CD14-positive monocyte (primary cell): ENCODE results near the gene AMY2B. TPM values are rescaled to one million over a fixed set of nuclear protein-coding genes. Genes with fewer than 3 reads are reported as not detected.
"Not testable (repeated sequence)": the region's sequence is repeated elsewhere in the genome, so short reads cannot be mapped to it uniquely, and the experiment has no call there.

Source experiments
- DNase-seq, 3 donors: peaks; one replicate each; pipeline ENCODE4 v3.0.0-alpha.2; 2011 to 2022
- H2AFZ ChIP-seq: 2 replicates; pipeline ENCODE4 v1.6.0; 2012; ENCODE audit warnings: mild to moderate bottlenecking, low read depth, low read length, inconsistent platforms; ENCODE audit not compliant: insufficient read depth, poor library complexity, severe bottlenecking
- H3K27ac ChIP-seq, 2 donors: 1 replicate in 1 of 2; 2 replicates in 1 of 2; pipeline ENCODE4 v1.5.1; 2012 to 2013; ENCODE audit warnings: low read length in 2 of 2, control low read depth in 1 of 2, inconsistent platforms in 1 of 2, low read depth in 1 of 2, mild to moderate bottlenecking in 1 of 2
- H3K27me3 ChIP-seq, 2 donors: one replicate each; pipeline versions ENCODE4 v1.6.0 to v1.6.1; 2011 to 2013; ENCODE audit warnings: low read length in 2 of 2; ENCODE audit not compliant: control insufficient read depth in 2 of 2, insufficient read depth in 2 of 2
- H3K36me3 ChIP-seq, 2 donors: replicated peaks in 1 of 2; 1 replicate in 1 of 2; 2 replicates in 1 of 2; pipeline versions ENCODE4 v1.5.1 to v1.6.1; 2012 to 2013; ENCODE audit warnings: low read length in 2 of 2, control low read depth in 1 of 2, inconsistent platforms in 1 of 2, mild to moderate bottlenecking in 1 of 2; ENCODE audit not compliant: insufficient read depth in 2 of 2, control insufficient read depth in 1 of 2
- H3K4me1 ChIP-seq, 2 donors: 1 replicate in 1 of 2; 2 replicates in 1 of 2; pipeline versions ENCODE4 v1.5.1 to v1.6.1; 2012 to 2013; ENCODE audit warnings: low read length in 2 of 2, control low read depth in 1 of 2, inconsistent platforms in 1 of 2, mild to moderate bottlenecking in 1 of 2, moderate library complexity in 1 of 2; ENCODE audit not compliant: insufficient read depth in 2 of 2, control insufficient read depth in 1 of 2
- H3K4me2 ChIP-seq: replicated peaks from 2 replicates; pipeline ENCODE3; 2012; ENCODE audit warnings: low read length, moderate library complexity, mild to moderate bottlenecking; ENCODE audit not compliant: poor library complexity, severe bottlenecking; ENCODE audit errors: extremely low read depth
- H3K4me3 ChIP-seq, 3 experiments: fragments of 200-600 bp in 1 of 3; sonication (generic) in 1 of 3; replicated peaks in 1 of 3; 1 replicate in 2 of 3; 2 replicates in 1 of 3; pipeline ENCODE4 v1.5.1; 2011 to 2013; ENCODE audit warnings: low read length in 3 of 3, mild to moderate bottlenecking in 3 of 3, control low read depth in 2 of 3, low read depth in 2 of 3, inconsistent platforms in 1 of 3, moderate library complexity in 1 of 3
- H3K79me2 ChIP-seq: 2 replicates; pipeline ENCODE4 v1.6.0; 2012; ENCODE audit warnings: mild to moderate bottlenecking, control low read depth, inconsistent platforms, low read length, moderate library complexity; ENCODE audit not compliant: insufficient read depth
- H3K9ac ChIP-seq: 2 replicates; pipeline ENCODE4 v1.6.0; 2017; ENCODE audit warnings: low read length, mild to moderate bottlenecking; ENCODE audit not compliant: insufficient read depth, poor library complexity, severe bottlenecking
- H3K9me3 ChIP-seq, 2 donors: replicated peaks in 1 of 2; 1 replicate in 1 of 2; 2 replicates in 1 of 2; pipeline versions ENCODE4 v1.5.1 to v1.6.1; 2012 to 2013; ENCODE audit warnings: low read length in 2 of 2, control low read depth in 1 of 2; ENCODE audit not compliant: control insufficient read depth in 1 of 2, insufficient read depth in 1 of 2
- H4K20me1 ChIP-seq: 2 replicates; pipeline ENCODE4 v1.6.0; 2012; ENCODE audit warnings: mild to moderate bottlenecking, low read length, control low read depth, moderate library complexity; ENCODE audit not compliant: insufficient read depth
- H3K27ac Mint-ChIP-seq, 7 donors: one replicate each; pipeline ENCODE4 v1.8.0; 2020; ENCODE audit warnings: mild to moderate bottlenecking in 7 of 7, mixed read lengths in 7 of 7, moderate library complexity in 6 of 7, inconsistent platforms in 2 of 7
- H3K27me3 Mint-ChIP-seq, 3 donors: one replicate each; pipeline ENCODE4 v1.8.0; 2021 to 2022; ENCODE audit warnings: low read depth in 3 of 3, mild to moderate bottlenecking in 3 of 3, mixed read lengths in 3 of 3, moderate library complexity in 3 of 3, inconsistent platforms in 1 of 3
- H3K36me3 Mint-ChIP-seq, 2 donors: one replicate each; pipeline ENCODE4 v1.8.0; 2020; ENCODE audit warnings: mixed read lengths in 2 of 2, inconsistent platforms in 1 of 2, mild to moderate bottlenecking in 1 of 2
- H3K4me1 Mint-ChIP-seq: one replicate; pipeline ENCODE4 v1.8.0; 2020; ENCODE audit warnings: mild to moderate bottlenecking, mixed read lengths
- H3K4me3 Mint-ChIP-seq, 2 donors: one replicate each; pipeline ENCODE4 v1.8.0; 2020; ENCODE audit warnings: mild to moderate bottlenecking in 2 of 2, mixed read lengths in 2 of 2, moderate library complexity in 1 of 2
- H3K9me3 Mint-ChIP-seq, 7 donors: one replicate each; pipeline ENCODE4 v1.8.0; 2020 to 2022; ENCODE audit warnings: mixed read lengths in 7 of 7, mild to moderate bottlenecking in 6 of 7, moderate library complexity in 6 of 7, inconsistent platforms in 2 of 7
- CTCF ChIP-seq: fragments of 200-600 bp; IDR thresholded peaks from one replicate; pipeline ENCODE4 v1.8.0; 2022; ENCODE audit warnings: antibody characterized with exemption, mild to moderate bottlenecking
- WGBS: methylation state at CpG from one replicate; pipeline ENCODE4 v1.1.5; 2013; ENCODE audit warnings: missing lambda C conversion rate; ENCODE audit not compliant: insufficient coverage; 5-methylcytosine and 5-hydroxymethylcytosine counted together
- intact Hi-C, 2 donors: fragments of 100-400 bp; cut with micrococcal nuclease; formaldehyde crosslinking; loops; one replicate each; pipeline versions ENCODE4 v1.15.0 to v1.15.1; 2023
- polyA plus RNA-seq, 3 donors: library from polyadenylated mRNA; depleted of rRNA in 1 of 3; unstranded in 2 of 3; stranded (reverse) in 1 of 3; fragments of 300-500 nt in 2 of 3; fragments of >200 nt in 1 of 3; fragmentation: Illumina TruSeq in 2 of 3; gene quantifications; 1 replicate in 2 of 3; 2 replicates in 1 of 3; pipeline ENCODE4 v1.2.3, GENCODE V29; 2012 to 2021

AMY2B gene
- polyA plus RNA-seq, 3 donors: 1.9 to 31.1 (median 2.0) TPM

GRCh38 chr1:103584537-103584936 lies 13.1 kb downstream of the AMY2B start:
- no peak for DNase-seq

GRCh38 chr1:103602740-103603139 lies 31.4 kb downstream of the AMY2B start:
- H3K4me1 Mint-ChIP-seq, H3K9ac ChIP-seq, H3K79me2 ChIP-seq, H4K20me1 ChIP-seq, H3K27me3 ChIP-seq, H3K4me3 ChIP-seq, H3K36me3 Mint-ChIP-seq, H3K27ac Mint-ChIP-seq, H3K9me3 ChIP-seq, H3K27ac ChIP-seq, H3K36me3 ChIP-seq, DNase-seq, H3K27me3 Mint-ChIP-seq, H2AFZ ChIP-seq, H3K4me2 ChIP-seq, H3K4me1 ChIP-seq, H3K4me3 Mint-ChIP-seq, intact Hi-C loops, H3K9me3 Mint-ChIP-seq: not testable (repeated sequence)
- no CpG with 5 or more reads among the region's 3 CpGs for WGBS

More at GRCh38 chr1:103584537-103584936, 13.1 kb downstream of the AMY2B start:
- Histone ChIP-seq H3K4me2 (no peak overlapping the region), H2AFZ (no peak overlapping the region), H3K79me2 (no peaks in the 10 kb centered on the region), H3K27me3 (no peaks in the 10 kb centered on the region), H3K36me3 (no peaks in the 10 kb centered on the region), H3K4me3 (no peak overlapping the region), H3K4me1 (no peaks in the 10 kb centered on the region), H3K9ac (no peak overlapping the region), H4K20me1 (no peaks in the 10 kb centered on the region), H3K27ac (no peak overlapping the region), H3K9me3 (peaks cover 9 to 14% of the 10 kb centered on the region in 2 donors)
- Mint-ChIP-seq H3K27ac (no peak overlapping the region), H3K36me3 (peaks cover 0 to 3% of the 10 kb centered on the region in 2 donors), H3K9me3 (peaks cover 6 to 13% (median 11%) of the 10 kb centered on the region in 7 donors), H3K27me3 (no peaks in the 10 kb centered on the region), H3K4me3 (no peak overlapping the region), H3K4me1 (no peaks in the 10 kb centered on the region)
- no peak for TF ChIP-seq CTCF
- no CpG with 5 or more reads among the region's 2 CpGs for WGBS
- intact Hi-C loops: no loop called here
